Fibroblast of the aortic adventitia (primary cell): ENCODE measurements around the gene KLHL29. TPM values are rescaled to one million over a fixed set of nuclear protein-coding genes. Genes with fewer than 3 reads are reported as not detected.

Experiments used
- DNase-seq: peaks from one replicate; pipeline ENCODE4 v3.0.0-alpha.2; 2010; ENCODE audit warnings: low read depth
- H3K4me3 ChIP-seq: 2 replicates; pipeline ENCODE4 v1.5.1; 2011; ENCODE audit warnings: low read depth, mild to moderate bottlenecking, control low read depth, low read length, moderate library complexity
- total RNA-seq: library from RNA; depleted of rRNA; stranded (reverse); fragments of >200 nt; gene quantifications from 2 replicates; pipeline ENCODE4 v1.2.3, GENCODE V29; 2012; ENCODE audit warnings: low replicate concordance
- TF ChIP-seq, protein P1 (sequence below): IDR thresholded peaks from 2 replicates; pipeline ENCODE4 v1.5.1; 2011; ENCODE audit warnings: mild to moderate bottlenecking, low read length, control low read depth, inconsistent platforms; ENCODE audit not compliant: insufficient read depth

KLHL29 gene
- total RNA-seq, 1 donor, result 4.7 TPM

DNA sequence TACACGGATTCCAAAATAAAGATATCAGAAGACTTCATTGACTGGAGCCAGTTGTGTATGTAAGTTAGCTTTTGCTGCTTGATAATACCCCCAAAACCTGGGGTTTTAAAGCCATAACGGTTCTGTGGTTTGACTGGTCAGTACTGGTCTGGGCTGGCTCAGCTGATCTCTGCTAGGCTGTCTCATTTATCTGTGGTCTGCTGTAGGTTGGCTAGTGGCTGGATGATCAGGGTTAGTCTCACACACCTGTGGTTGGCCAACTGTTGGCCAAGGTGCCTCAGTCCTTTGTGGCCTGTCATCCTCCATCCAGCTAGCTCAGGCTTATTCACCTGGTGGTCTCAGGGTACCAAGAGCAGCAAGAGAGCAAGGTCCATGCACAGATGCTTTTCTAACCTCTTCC lies 183.2 kb downstream of the KLHL29 start:
- no peak for DNase-seq
- TF ChIP-seq, protein P1, sequence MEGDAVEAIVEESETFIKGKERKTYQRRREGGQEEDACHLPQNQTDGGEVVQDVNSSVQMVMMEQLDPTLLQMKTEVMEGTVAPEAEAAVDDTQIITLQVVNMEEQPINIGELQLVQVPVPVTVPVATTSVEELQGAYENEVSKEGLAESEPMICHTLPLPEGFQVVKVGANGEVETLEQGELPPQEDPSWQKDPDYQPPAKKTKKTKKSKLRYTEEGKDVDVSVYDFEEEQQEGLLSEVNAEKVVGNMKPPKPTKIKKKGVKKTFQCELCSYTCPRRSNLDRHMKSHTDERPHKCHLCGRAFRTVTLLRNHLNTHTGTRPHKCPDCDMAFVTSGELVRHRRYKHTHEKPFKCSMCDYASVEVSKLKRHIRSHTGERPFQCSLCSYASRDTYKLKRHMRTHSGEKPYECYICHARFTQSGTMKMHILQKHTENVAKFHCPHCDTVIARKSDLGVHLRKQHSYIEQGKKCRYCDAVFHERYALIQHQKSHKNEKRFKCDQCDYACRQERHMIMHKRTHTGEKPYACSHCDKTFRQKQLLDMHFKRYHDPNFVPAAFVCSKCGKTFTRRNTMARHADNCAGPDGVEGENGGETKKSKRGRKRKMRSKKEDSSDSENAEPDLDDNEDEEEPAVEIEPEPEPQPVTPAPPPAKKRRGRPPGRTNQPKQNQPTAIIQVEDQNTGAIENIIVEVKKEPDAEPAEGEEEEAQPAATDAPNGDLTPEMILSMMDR, result no peak
- H3K4me3 ChIP-seq, result no peak overlapping the region

DNA sequence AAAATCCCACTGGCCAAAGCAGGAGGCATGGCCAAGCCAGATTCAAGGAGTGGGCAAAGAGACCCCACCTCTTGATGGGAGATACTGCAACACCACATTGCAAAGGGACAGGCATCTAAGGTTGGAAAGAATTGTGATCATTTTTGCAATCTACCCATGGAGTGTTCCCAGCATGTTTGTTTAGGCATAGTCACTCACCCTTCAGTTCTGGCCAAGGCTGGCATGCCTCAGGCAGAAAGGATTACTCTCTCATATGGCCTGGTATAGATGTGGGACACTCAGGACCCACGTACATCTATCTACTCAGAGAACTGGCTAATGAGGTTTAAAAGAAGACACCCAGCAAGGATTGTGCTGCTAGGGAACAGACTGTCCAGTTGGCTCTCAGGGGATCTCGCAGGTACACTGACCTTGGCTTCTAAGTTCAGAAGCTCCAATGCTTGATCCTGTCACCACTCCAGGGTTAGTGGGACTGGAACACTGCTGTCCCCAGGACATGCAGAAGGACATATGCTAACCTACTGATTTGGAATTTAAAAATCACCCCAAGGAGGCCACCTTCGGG lies 183.7 kb downstream of the KLHL29 start:
- H3K4me3 ChIP-seq, result no peak overlapping the region
- DNase-seq, result no peak
- TF ChIP-seq, protein P1, result no peak

DNA sequence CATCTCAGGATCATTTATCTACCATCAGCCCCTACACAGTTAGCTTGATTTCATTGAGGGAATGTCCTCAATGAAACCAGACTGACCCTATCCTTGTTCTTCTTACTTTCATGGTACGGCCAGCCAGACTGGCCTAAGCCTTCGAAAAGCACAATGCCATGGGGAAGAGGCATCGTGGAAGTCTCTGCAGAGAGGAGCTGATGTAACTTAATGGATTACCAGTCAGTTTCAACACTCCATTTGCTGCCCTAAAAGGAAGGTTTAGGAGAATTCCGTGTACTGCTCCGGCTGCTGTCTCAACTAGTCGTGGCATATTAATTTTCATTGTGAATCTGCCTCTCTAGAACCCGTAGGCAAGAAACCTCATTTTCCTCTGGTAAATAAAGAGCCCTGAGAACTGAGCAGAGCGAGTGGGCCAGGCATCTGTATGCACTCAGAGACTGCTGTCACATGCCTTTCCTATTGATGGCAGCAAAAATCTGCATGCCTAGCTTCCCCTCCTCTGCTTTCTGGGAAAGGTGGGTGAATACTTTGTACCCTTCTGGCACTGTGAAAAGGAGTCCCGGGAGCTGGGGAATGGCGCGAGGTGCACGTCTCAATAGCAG lies 184.9 kb downstream of the KLHL29 start:
- no peak for DNase-seq
- TF ChIP-seq, protein P1, result no peak
- H3K4me3 ChIP-seq, result no peak overlapping the region

DNA sequence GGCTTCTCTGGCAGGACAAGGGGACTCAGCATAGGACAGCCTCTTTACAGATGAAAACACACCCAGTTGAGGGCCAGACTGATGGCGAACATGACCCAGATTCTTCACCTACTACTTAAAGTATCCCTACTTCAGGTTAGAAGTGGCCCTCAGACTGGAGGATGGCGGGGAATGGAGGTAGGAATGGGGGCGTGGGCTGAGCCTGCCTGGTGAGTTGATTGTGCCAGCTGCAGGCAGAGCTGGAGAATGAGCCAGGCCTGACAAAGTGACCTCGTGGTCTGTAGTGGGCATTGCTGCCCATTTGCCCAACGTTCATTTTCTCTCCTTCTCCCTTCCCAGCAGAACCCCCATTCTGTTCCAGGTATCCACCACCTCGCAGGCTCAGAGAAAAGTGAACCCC lies 186.1 kb downstream of the KLHL29 start:
- DNase-seq, result no peak
- H3K4me3 ChIP-seq, result no peak overlapping the region
- TF ChIP-seq, protein P1, result no peak

DNA sequence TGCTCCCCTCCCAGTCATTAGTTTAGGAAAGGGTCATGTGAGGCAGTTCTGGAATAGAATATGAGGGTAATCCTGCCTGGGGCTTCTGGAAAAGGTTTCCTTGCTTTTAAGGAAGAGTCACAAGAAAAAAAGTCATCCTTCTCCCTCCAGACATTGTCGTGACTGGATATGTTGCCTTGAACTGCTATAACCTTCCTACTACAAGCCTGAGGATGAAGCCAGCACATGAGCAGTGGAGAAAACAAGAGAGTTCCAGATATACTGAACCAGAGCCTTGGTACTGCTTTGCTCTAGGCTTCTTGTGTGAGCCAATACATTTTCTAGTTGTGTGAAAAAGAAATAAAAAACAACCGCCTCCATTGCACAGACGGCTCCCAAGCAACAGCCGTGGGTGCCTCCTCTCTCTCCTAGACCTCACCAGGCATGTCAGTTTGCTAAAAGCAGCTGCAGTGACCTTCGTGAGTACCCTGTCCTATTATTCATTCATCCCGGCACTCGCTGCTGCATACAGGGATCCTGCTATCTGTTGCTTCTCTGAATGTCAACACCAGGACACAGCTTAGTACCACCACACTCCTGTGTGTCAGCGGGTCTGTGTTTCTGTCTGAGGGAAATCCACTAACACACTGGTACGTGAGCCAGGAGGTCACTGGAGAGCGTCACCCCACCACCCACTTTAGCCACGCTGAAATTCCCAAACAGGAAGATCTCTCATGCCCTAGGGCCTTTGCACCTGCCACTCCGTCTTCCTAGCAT lies 186.7 kb downstream of the KLHL29 start:
- TF ChIP-seq, protein P1, result no peak
- no peak for DNase-seq
- no peak overlapping the region for H3K4me3 ChIP-seq

DNA sequence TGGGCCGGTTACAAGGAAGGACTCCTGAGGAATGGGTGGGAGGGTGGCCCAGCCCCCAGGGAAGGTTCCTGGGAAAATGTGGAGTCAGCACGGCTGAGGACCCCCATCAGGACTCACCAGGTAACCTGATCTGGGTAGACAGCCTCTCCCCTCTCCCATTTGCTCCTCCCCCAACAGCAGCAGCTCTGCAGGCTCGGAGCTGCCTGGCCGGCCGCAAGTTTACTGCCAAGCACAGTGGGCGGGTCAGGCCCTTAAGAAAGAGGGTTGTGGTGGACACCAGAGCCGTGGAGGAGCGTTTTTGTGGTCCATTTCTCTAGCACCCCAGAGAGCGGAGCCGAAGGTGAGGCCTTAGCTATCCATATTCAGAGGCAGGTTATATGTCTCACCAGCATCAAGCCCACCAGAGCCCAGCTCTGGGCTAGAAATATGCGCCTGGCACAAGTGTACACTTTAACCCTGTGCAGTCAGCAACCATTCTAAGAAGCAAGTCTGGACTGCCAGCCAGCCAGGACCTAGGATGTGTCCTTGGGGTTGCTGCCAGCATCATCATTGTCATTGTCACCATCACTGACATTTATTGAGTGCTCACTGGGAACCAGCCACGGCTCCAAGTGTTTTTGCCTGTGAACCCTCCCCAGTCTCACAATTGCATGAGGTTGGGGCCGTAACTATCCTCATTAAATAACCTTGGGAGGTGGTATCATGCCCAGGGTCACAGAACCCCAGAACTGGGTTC lies 190.1 kb downstream of the KLHL29 start:
- TF ChIP-seq, protein P1, result no peak
- no peak for DNase-seq
- no peak overlapping the region for H3K4me3 ChIP-seq
